HEK293 (cell line): ENCODE data around the gene MTMR4.

Experiments used
- CTCF ChIA-PET: fragments of 350-600 bp; formaldehyde crosslinking; extraction: SDS; loops from one replicate; lab custom pipeline; 2021; ENCODE audit warnings: antibody characterized with exemption; lab: Yijun Ruan, JAX
- POLR2A ChIA-PET: fragments of 300-600 bp; formaldehyde crosslinking; extraction: SDS; loops from one replicate; lab custom pipeline; 2020; ENCODE audit warnings: antibody characterized with exemption, inconsistent platforms; lab: Yijun Ruan, JAX
- H3K27ac ChIP-seq: fragments of 200-500 bp; sonication (Bioruptor generic); 2 replicates; pipeline ENCODE4 v1.5.1; 2014; ENCODE audit warnings: low read depth, low read length, control low read depth, inconsistent platforms; ENCODE audit errors: extremely low read depth
- H3K36me3 ChIP-seq, 2 experiments: fragments of 200-500 bp in 1 of 2; sonication (Bioruptor generic) in 1 of 2; 1 replicate in 1 of 2; 2 replicates in 1 of 2; pipeline ENCODE4 v1.5.1; 2014 to 2017; ENCODE audit warnings: inconsistent platforms in 2 of 2, low read length in 2 of 2; ENCODE audit not compliant: control insufficient read depth in 2 of 2, insufficient read depth in 1 of 2
- H3K4me1 ChIP-seq: fragments of 200-500 bp; sonication (Bioruptor generic); 2 replicates; pipeline ENCODE4 v1.5.1; 2014; ENCODE audit warnings: mild to moderate bottlenecking, low read length, inconsistent platforms; ENCODE audit not compliant: control insufficient read depth, insufficient read depth
- H3K4me3 ChIP-seq: 2 replicates; pipeline ENCODE4 v1.5.1; 2011; ENCODE audit warnings: low read depth, mild to moderate bottlenecking, control low read depth, low read length, moderate library complexity
- H3K9me3 ChIP-seq: fragments of 200-500 bp; sonication (Bioruptor generic); 2 replicates; pipeline ENCODE4 v1.5.1; 2014; ENCODE audit warnings: low read depth, low read length, inconsistent platforms; ENCODE audit not compliant: control insufficient read depth, insufficient read depth
- BCL11B ChIP-seq: fragments of 450-650 bp; formaldehyde crosslinking; IDR thresholded peaks from 2 replicates; pipeline ENCODE4 v1.5.1; 2016; ENCODE audit warnings: low read depth, missing biosample characterization, missing genetic modification characterization
- SETDB1 ChIP-seq: IDR thresholded peaks from one replicate; pipeline ENCODE4 v1.6.1; 2017; ENCODE audit warnings: mild to moderate bottlenecking, low read length, moderate library complexity, mixed read lengths; ENCODE audit not compliant: insufficient read length
- SP3 ChIP-seq: fragments of 450-650 bp; formaldehyde crosslinking; IDR thresholded peaks from 2 replicates; pipeline ENCODE4 v1.5.1; 2016; ENCODE audit warnings: missing biosample characterization, missing genetic modification characterization
- TRIM28 ChIP-seq: IDR thresholded peaks from 2 replicates; pipeline ENCODE4 v1.6.1; 2011; ENCODE audit warnings: low read length, control low read depth, borderline replicate concordance
- WT1 ChIP-seq: fragments of 450-650 bp; formaldehyde crosslinking; IDR thresholded peaks from 2 replicates; pipeline ENCODE4 v1.5.1; 2016; ENCODE audit warnings: missing biosample characterization, missing genetic modification characterization
- ZBTB7A ChIP-seq: fragments of 450-650 bp; formaldehyde crosslinking; IDR thresholded peaks from 2 replicates; pipeline ENCODE4 v1.5.1; 2016; ENCODE audit warnings: low read depth, missing biosample characterization, missing genetic modification characterization
- ZNF140 ChIP-seq: fragments of 450-650 bp; formaldehyde crosslinking; IDR thresholded peaks from 2 replicates; pipeline ENCODE4 v1.5.1; 2016; ENCODE audit warnings: missing biosample characterization, missing genetic modification characterization
- ZNF157 ChIP-seq: fragments of 450-650 bp; formaldehyde crosslinking; IDR thresholded peaks from 2 replicates; pipeline ENCODE4 v1.5.1; 2016; ENCODE audit warnings: missing biosample characterization, missing genetic modification characterization
- ZNF341 ChIP-seq: fragments of 450-650 bp; formaldehyde crosslinking; IDR thresholded peaks from 2 replicates; pipeline ENCODE4; 2016; ENCODE audit warnings: low read depth, missing biosample characterization, missing genetic modification characterization
- ZNF366 ChIP-seq: fragments of 450-650 bp; formaldehyde crosslinking; conservative IDR thresholded peaks from 2 replicates; pipeline ENCODE4 v1.5.1; 2016; ENCODE audit warnings: missing biosample characterization, missing genetic modification characterization
- ZNF391 ChIP-seq: fragments of 450-650 bp; formaldehyde crosslinking; IDR thresholded peaks from 2 replicates; pipeline ENCODE4 v1.5.1; 2016; ENCODE audit warnings: low read depth, missing biosample characterization, missing genetic modification characterization, borderline replicate concordance
- ZNF426 ChIP-seq: fragments of 450-650 bp; formaldehyde crosslinking; IDR thresholded peaks from 2 replicates; pipeline ENCODE4 v1.5.1; 2017; ENCODE audit warnings: missing biosample characterization, missing genetic modification characterization, mild to moderate bottlenecking, inconsistent platforms, moderate library complexity
- ZNF777 ChIP-seq: fragments of 450-650 bp; formaldehyde crosslinking; IDR thresholded peaks from 2 replicates; pipeline ENCODE4 v1.5.1; 2017; ENCODE audit warnings: missing biosample characterization, missing genetic modification characterization, borderline replicate concordance
- TF ChIP-seq, protein P1 (sequence below): fragments of 450-650 bp; formaldehyde crosslinking; IDR thresholded peaks from 2 replicates; pipeline ENCODE4 v1.5.1; 2016; ENCODE audit warnings: missing biosample characterization, missing genetic modification characterization, low read depth
- TF ChIP-seq, protein P2 (sequence below): fragments of 450-650 bp; formaldehyde crosslinking; IDR thresholded peaks from 2 replicates; pipeline ENCODE4 v1.5.1; 2016; ENCODE audit warnings: missing biosample characterization, missing genetic modification characterization
- TF ChIP-seq, protein P3 (sequence below): sonication (generic); formaldehyde crosslinking; IDR thresholded peaks from 2 replicates; pipeline ENCODE4 v1.8.1; 2022; ENCODE audit warnings: mild to moderate bottlenecking, moderate library complexity, missing genetic modification reagents
- TF ChIP-seq, protein P4 (sequence below): fragments of 450-650 bp; formaldehyde crosslinking; IDR thresholded peaks from 2 replicates; pipeline ENCODE4 v1.5.1; 2016; ENCODE audit warnings: missing biosample characterization, missing genetic modification characterization
- TF ChIP-seq, protein P5 (sequence below): fragments of 450-650 bp; formaldehyde crosslinking; IDR thresholded peaks from 2 replicates; pipeline ENCODE4 v1.5.1; 2016; ENCODE audit warnings: missing biosample characterization, missing genetic modification characterization
- TF ChIP-seq, protein P6 (sequence below): fragments of 450-650 bp; formaldehyde crosslinking; IDR thresholded peaks from 2 replicates; pipeline ENCODE4 v1.5.1; 2016; ENCODE audit warnings: missing biosample characterization, missing genetic modification characterization
- TF ChIP-seq, protein P7 (sequence below): fragments of 450-650 bp; formaldehyde crosslinking; IDR thresholded peaks from 2 replicates; pipeline ENCODE4 v1.5.1; 2016; ENCODE audit warnings: missing biosample characterization, missing genetic modification characterization

The MTMR4 gene

DNA sequence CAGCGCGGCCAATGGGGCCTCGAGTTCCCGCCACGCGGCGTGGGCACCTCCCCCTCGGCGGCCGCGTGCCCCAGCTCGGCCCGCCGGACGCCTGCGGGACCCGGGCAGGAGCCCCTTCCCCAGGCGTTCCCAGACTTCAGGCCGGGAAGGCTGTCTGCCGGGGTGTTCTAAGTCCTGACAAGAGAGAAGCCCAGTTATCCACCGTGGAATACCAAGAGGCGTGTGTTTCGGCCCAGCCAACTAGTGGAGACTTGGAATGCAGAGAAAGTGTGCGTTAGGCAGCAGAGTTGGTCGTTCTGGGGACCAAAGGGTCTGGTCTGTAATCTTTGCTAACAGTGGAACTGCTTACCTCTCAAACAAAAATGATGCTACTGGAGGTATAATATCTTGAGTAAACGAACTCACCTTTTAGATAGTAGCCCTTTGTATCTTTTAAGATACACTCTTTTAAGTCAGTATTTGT, 26.0 kb downstream of the MTMR4 start (continued):
- TF ChIP-seq, protein P1, sequence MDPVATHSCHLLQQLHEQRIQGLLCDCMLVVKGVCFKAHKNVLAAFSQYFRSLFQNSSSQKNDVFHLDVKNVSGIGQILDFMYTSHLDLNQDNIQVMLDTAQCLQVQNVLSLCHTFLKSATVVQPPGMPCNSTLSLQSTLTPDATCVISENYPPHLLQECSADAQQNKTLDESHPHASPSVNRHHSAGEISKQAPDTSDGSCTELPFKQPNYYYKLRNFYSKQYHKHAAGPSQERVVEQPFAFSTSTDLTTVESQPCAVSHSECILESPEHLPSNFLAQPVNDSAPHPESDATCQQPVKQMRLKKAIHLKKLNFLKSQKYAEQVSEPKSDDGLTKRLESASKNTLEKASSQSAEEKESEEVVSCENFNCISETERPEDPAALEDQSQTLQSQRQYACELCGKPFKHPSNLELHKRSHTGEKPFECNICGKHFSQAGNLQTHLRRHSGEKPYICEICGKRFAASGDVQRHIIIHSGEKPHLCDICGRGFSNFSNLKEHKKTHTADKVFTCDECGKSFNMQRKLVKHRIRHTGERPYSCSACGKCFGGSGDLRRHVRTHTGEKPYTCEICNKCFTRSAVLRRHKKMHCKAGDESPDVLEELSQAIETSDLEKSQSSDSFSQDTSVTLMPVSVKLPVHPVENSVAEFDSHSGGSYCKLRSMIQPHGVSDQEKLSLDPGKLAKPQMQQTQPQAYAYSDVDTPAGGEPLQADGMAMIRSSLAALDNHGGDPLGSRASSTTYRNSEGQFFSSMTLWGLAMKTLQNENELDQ (tag by site-specific recombination), result no peak
- TF ChIP-seq, protein P2, sequence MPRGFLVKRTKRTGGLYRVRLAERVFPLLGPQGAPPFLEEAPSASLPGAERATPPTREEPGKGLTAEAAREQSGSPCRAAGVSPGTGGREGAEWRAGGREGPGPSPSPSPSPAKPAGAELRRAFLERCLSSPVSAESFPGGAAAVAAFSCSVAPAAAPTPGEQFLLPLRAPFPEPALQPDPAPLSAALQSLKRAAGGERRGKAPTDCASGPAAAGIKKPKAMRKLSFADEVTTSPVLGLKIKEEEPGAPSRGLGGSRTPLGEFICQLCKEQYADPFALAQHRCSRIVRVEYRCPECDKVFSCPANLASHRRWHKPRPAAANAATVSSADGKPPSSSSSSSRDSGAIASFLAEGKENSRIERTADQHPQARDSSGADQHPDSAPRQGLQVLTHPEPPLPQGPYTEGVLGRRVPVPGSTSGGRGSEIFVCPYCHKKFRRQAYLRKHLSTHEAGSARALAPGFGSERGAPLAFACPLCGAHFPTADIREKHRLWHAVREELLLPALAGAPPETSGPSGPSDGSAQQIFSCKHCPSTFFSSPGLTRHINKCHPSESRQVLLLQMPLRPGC (tag by site-specific recombination), result no peak
- TF ChIP-seq ZNF366 (tag by site-specific recombination) (no peak), SP3 (tag by site-specific recombination) (no peak), ZNF426 (tag by site-specific recombination) (no peak), ZNF341 (no peak)
- TF ChIP-seq, protein P3, sequence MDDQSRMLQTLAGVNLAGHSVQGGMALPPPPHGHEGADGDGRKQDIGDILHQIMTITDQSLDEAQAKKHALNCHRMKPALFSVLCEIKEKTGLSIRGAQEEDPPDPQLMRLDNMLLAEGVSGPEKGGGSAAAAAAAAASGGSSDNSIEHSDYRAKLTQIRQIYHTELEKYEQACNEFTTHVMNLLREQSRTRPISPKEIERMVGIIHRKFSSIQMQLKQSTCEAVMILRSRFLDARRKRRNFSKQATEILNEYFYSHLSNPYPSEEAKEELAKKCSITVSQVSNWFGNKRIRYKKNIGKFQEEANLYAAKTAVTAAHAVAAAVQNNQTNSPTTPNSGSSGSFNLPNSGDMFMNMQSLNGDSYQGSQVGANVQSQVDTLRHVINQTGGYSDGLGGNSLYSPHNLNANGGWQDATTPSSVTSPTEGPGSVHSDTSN (CRISPR knock-in tag), result no peak
- TF ChIP-seq, protein P4, sequence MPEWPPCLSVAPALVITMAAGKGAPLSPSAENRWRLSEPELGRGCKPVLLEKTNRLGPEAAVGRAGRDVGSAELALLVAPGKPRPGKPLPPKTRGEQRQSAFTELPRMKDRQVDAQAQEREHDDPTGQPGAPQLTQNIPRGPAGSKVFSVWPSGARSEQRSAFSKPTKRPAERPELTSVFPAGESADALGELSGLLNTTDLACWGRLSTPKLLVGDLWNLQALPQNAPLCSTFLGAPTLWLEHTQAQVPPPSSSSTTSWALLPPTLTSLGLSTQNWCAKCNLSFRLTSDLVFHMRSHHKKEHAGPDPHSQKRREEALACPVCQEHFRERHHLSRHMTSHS (tag by site-specific recombination), result no peak
- TF ChIP-seq, protein P5, sequence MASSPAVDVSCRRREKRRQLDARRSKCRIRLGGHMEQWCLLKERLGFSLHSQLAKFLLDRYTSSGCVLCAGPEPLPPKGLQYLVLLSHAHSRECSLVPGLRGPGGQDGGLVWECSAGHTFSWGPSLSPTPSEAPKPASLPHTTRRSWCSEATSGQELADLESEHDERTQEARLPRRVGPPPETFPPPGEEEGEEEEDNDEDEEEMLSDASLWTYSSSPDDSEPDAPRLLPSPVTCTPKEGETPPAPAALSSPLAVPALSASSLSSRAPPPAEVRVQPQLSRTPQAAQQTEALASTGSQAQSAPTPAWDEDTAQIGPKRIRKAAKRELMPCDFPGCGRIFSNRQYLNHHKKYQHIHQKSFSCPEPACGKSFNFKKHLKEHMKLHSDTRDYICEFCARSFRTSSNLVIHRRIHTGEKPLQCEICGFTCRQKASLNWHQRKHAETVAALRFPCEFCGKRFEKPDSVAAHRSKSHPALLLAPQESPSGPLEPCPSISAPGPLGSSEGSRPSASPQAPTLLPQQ, result no peak
- TF ChIP-seq, all 188 proteins: peak for 0

DNA sequence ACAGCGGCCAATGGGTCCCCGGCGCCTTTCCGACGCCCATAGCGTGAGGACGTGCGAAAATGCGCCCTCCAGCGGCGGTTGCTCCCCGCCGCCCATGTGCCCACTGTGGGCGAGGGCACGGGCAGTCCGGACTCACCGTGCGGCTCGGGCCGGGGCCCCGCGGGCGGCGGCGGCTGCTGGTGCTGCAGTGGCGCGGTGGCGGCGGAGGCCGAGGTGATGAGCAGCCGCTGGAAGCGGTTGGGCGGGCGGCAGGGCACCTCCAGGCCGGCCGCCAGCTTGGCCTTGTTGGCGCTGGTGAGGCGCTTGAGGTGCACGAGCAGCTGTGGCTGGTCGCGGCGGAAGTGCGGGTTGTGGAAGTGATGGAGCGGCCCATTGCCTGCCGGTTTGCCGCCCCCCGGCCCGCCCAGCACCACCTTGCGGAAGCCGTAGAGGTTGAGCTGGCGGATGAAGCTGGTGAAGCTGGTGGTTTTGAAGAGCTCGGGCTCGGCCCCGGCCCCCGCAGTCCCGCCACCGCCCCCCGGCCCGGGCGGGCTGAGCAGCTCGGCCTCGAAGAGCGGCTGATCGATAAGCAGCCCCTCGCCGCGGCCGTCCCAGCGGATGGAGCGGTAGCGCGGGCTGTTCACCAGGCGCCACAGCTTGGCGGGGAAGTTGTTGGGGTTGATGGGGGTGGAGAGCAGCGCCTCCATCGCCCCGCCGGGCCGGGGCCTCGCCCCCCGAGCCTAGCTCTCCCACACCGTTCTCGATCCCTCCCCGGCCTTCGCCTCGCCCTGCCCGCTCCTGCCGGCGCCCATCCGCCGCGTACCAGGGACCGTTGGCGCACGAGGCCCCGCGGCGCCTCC, 26.6 kb downstream of the MTMR4 start, which contains the start of gene HSF5:
Gene HSF5 (minus strand): TSS at position 820 of the 839 bp plus-strand sequence. CDS start 134 bp downstream, at position 686.
- TF ChIP-seq SETDB1 (no peak), ZNF777 (tag by site-specific recombination) (no peak), WT1 (tag by site-specific recombination) (no peak), ZNF391 (tag by site-specific recombination) (no peak), ZBTB7A (tag by site-specific recombination) (no peak), TRIM28 (no peak), BCL11B (tag by site-specific recombination) (no peak), ZNF140 (tag by site-specific recombination) (no peak), ZNF157 (no peak), ZNF341 (no peak)
- TF ChIP-seq, protein P6, sequence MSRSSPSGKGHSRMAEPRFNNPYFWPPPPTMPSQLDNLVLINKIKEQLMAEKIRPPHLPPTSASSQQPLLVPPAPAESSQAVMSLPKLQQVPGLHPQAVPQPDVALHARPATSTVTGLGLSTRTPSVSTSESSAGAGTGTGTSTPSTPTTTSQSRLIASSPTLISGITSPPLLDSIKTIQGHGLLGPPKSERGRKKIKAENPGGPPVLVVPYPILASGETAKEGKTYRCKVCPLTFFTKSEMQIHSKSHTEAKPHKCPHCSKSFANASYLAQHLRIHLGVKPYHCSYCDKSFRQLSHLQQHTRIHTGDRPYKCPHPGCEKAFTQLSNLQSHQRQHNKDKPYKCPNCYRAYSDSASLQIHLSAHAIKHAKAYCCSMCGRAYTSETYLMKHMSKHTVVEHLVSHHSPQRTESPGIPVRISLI, result no peak
- TF ChIP-seq, protein P7, sequence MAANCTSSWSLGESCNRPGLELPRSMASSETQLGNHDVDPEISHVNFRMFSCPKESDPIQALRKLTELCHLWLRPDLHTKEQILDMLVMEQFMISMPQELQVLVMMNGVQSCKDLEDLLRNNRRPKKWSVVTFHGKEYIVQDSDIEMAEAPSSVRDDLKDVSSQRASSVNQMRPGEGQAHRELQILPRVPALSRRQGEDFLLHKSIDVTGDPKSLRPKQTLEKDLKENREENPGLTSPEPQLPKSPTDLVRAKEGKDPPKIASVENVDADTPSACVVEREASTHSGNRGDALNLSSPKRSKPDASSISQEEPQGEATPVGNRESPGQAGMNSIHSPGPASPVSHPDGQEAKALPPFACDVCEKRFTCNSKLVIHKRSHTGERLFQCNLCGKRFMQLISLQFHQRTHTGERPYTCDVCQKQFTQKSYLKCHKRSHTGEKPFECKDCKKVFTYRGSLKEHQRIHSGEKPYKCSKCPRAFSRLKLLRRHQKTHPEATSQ, result no peak
- Histone ChIP-seq H3K4me3 (no peak within 1 kb of the TSS), H3K27ac (no peak within 1 kb of the TSS), H3K36me3 (peaks cover 16 to 54% of the 10 kb centered on the region in 2 experiments), H3K9me3 (no peaks in the 10 kb centered on the region), H3K4me1 (no peaks in the 10 kb centered on the region)
- ChIA-PET POLR2A (no interaction called here), CTCF (no interaction called here)
